Measurements from ENCODE around the gene MRPL27. TPM values are rescaled to one million over a fixed set of nuclear protein-coding genes. Genes with fewer than 3 reads are reported as not detected.

Gene MRPL27
- polyA plus RNA-seq, result 272 and 327 TPM in 2 replicates

DNA sequence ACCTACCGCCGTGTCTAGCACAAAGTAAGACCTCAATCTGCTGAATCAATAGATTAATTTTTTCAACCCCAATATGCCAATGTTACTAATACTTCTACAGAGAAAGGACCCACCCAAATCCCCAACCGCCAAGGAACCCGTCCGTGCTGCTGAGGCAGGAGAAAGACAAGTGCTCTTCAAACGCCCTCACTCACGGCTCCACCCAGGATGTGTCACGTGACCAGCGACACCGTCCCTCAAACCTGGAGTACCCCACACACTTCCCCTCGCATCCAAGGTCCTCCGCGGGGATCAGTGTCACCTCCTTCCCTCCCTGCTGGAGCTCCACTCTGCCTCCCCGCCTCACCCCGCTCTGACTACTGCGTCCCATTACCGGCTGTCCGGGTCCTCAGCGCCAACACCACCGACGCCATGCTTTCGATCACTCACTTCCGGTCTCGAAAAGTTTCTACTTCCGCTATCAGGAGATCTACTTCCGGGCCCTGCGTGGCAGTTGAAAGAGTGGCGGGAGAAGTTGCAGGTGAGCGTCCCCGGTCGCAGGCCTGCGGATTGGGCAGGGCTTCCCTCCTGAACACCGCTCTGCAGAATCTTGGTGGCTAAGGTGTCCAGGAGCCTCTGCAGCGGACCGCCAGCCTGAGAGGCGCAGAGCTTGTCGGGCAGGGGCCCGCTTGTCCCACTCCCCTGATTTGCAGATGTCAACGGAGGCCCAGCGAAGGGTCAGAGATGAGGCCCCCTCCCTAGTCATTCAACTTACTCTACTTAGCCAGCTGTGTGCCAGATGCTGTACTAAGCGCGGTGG is at the start of gene MRPL27, which contains the start of gene EME1:
Gene MRPL27, minus strand, starts transcription at position 427 of the 799 bp plus-strand sequence. Its CDS starts 14 bp downstream, at position 413.
Gene EME1, plus strand, starts transcription at position 472 of the 799 bp plus-strand sequence. CDS start 1,980 bp downstream, outside the sequence.

DNA sequence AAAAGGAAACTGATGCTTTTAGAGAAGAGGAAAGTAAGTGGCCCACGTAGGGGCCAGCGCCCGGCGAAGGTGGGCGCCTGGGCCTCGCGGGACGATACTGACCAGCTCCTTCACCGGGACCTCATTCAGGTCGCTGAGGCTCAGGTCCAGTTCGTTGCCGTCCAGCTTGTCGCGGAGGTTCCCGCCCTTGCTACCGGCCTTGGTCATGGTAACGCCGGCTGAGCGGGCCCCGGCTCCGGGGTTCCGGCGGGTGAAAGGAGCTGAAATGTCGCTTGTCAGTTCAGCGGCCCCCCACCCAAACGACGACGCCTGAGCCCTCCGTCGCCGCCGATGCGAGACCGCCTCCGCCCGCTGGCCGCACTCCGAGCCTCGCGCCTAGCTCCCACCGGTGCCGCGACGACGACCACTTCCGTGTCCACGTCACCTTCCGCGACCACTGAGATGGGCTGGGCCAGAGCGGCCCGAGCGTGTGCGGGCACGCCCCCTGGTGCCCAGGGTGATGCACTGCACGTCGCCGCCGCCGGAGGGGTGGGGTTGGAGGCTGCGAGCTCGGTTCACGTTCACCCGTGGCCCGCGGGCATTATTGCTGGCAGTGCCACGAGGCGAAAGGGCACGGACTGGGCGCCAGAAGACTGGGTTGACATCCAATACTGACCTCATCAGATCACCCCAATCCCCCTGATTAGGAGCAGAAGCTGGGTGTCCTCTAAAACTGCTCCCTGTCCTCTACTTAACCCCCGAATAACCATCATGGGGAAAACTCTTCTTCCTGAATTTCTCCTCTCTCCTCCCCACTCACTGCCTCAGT is 24.3 kb upstream of the MRPL27 start, which contains the start of gene LRRC59:
Gene LRRC59, minus strand, starts transcription at position 413 of the 808 bp plus-strand sequence. Its CDS starts 206 bp downstream, at position 207.

DNA sequence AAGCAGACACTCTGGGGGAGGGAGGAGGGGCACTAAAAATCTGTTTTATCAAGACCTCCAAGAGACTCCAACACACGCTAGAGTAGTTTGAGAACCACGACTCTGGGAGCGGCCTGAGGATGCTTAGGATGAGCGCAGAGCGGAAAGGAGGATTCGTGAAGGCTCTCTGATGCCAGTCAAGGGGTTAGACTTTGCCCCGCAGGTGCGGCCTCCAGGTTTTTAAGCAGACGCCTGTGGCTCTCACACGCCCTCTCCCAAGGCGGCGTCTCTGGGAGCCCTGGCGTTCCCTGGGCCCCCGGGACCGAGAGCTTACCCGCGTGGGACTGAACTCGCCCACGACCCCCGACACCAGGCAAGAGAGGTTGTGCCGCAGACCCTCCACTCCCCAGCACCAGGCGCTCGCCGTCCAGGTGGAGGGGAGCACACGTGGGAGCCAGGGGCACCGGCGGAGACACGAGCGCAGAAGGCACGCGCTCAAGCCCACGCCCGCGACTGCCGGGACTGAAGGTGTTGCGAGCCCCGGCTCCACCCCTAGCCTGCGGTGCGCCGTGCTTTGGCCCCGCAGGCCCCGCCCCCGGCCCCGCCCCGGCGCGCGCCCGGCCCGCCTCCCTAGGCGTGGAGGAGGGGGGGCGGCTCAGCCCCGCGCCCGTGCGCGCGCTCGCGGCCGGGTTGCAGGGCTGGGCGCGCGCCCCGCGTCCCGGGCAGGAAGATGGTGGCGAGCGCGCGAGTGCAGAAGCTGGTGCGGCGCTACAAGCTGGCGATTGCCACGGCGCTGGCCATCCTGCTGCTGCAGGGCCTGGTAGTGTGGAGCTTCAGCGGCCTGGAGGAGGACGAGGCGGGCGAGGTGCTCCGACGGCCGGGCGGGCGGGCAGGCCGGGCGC is 27.3 kb downstream of the MRPL27 start, which contains the start of gene XYLT2:
Gene XYLT2, plus strand, starts transcription at position 695 of the 881 bp plus-strand sequence. Its CDS starts 15 bp downstream, at position 710.

Other genes starting within 250 kb of the MRPL27 start
- gene SAMD14, start 243.0 kb downstream of the MRPL27 start, polyA plus RNA-seq, result not detected in 2 replicates
- gene PPP1R9B, start 222.5 kb downstream of the MRPL27 start, polyA plus RNA-seq, result 1.0 and 1.2 TPM in 2 replicates
- gene SGCA, start 207.2 kb downstream of the MRPL27 start, polyA plus RNA-seq, result not detected in 2 replicates
- 0.15 TPM in 1 of 2 replicates, not detected in the other for gene COL1A1, start 171.6 kb downstream of the MRPL27 start, polyA plus RNA-seq
- not detected in 2 replicates for gene TMEM92, start 98.7 kb downstream of the MRPL27 start, polyA plus RNA-seq
- gene XYLT2, start 27.1 kb downstream of the MRPL27 start, polyA plus RNA-seq, result 23.1 and 38.2 TPM in 2 replicates
- 0.35 TPM in 1 of 2 replicates, not detected in the other for gene EME1, start within 50 bp of the MRPL27 start, polyA plus RNA-seq
- 13.2 and 24.3 TPM in 2 replicates for gene LRRC59, start 24.3 kb upstream of the MRPL27 start, polyA plus RNA-seq
- 5.7 TPM in 1 of 2 replicates, not detected in the other for gene ACSF2, start 53.0 kb upstream of the MRPL27 start, polyA plus RNA-seq
- gene CHAD, start 95.7 kb upstream of the MRPL27 start, polyA plus RNA-seq, result 1.8 and 2.1 TPM in 2 replicates
- 11.6 and 12.8 TPM in 2 replicates for gene RSAD1, start 105.7 kb upstream of the MRPL27 start, polyA plus RNA-seq
- not detected in 2 replicates for gene MYCBPAP, start 135.3 kb upstream of the MRPL27 start, polyA plus RNA-seq
- gene EPN3, start 159.6 kb upstream of the MRPL27 start, polyA plus RNA-seq, result not detected in 2 replicates
- gene SPATA20, start 174.0 kb upstream of the MRPL27 start, polyA plus RNA-seq, result 2.4 and 4.9 TPM in 2 replicates
- 54.6 and 83.3 TPM in 2 replicates for gene CACNA1G, start 187.5 kb upstream of the MRPL27 start, polyA plus RNA-seq